ENCODE measurements around the gene PFKFB3.
"Not testable (repeated sequence)": the region's sequence is repeated elsewhere in the genome, so short reads cannot be mapped to it uniquely, and the experiment has no call there.

PFKFB3 gene

DNA sequence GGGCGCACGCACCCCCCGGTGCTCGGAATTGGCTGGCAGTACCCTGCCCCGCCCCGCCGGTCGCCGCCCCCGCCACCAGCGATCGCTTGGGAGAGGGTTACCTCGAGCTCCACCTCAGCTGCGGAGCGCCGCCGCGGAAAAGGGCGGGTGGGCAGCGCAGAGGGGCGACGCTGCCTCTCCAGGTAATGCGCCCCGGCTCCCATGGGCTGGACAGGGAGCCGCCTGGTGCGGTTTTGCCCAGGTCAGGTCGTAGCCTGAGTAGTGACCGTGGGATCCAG, 1.3 kb downstream of the PFKFB3 start:
- Histone ChIP-seq H3K27me3 (ENCODE audit: insufficient read depth, low read depth, severe bottlenecking) (peaks cover 36% of the 10 kb centered on the region), H3K27ac (no peak overlapping the region), H3K9me3 (ENCODE audit: severe bottlenecking) (no peaks in the 10 kb centered on the region), H3K36me3 (no peaks in the 10 kb centered on the region), H3K4me3 (ENCODE audit: low read depth, low read length) (no peak overlapping the region)
- TF ChIP-seq, protein P1, sequence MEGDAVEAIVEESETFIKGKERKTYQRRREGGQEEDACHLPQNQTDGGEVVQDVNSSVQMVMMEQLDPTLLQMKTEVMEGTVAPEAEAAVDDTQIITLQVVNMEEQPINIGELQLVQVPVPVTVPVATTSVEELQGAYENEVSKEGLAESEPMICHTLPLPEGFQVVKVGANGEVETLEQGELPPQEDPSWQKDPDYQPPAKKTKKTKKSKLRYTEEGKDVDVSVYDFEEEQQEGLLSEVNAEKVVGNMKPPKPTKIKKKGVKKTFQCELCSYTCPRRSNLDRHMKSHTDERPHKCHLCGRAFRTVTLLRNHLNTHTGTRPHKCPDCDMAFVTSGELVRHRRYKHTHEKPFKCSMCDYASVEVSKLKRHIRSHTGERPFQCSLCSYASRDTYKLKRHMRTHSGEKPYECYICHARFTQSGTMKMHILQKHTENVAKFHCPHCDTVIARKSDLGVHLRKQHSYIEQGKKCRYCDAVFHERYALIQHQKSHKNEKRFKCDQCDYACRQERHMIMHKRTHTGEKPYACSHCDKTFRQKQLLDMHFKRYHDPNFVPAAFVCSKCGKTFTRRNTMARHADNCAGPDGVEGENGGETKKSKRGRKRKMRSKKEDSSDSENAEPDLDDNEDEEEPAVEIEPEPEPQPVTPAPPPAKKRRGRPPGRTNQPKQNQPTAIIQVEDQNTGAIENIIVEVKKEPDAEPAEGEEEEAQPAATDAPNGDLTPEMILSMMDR (IDR thresholded peaks at IDR 0.05; ENCODE audit: low read depth, low read length): no peak
- DNase-seq: no peak

DNA sequence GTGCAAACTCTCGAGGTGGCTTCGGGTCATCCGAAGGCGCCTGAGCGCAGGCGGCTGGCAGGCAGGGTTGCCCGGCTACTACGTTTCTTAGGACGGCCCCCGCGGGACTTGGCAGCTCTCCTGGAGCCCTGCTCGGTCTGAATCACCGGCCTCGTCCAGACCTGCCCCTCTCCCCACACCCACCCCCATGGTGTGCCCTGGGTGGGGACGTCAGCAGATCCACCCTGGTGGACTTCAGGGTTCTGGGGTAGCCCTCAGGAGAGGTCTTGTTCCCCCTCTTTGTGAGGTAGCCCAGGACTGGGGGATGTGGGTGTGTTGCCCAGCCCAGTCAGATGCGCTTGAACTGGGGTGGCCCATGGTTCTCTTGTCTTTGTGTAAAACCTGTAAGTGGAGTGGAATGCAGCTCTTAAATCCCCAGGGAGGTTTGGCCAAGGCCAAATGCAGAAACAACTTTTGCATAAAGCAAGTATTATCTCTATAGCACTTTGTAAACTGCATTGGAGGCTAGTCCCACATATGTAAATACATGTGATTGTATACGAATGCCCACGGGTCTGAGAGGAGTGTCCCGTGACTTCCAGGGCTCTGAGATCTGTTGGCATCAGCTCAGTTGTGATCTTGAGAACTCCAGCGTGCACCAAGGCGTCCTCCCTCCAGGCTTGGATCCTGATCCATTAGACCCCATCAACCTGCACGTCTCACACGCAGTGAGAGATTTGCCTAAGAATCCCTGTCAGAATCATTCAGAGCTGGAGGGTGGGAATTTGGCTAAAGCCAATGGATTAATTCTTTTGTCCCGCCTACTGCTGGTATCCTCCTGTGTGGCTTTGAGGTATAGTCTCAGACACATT, 1.8 kb downstream of the PFKFB3 start:
- no peaks in the 10 kb centered on the region for H3K9me3 ChIP-seq (ENCODE audit: severe bottlenecking)
- no peak for DNase-seq
- no peaks in the 10 kb centered on the region for H3K36me3 ChIP-seq
- H3K27ac ChIP-seq: no peak overlapping the region
- TF ChIP-seq, protein P1 (IDR thresholded peaks at IDR 0.05; ENCODE audit: low read depth, low read length): no peak
- no peak overlapping the region for H3K4me3 ChIP-seq (ENCODE audit: low read depth, low read length)
- peaks cover 36% of the 10 kb centered on the region for H3K27me3 ChIP-seq (ENCODE audit: insufficient read depth, low read depth, severe bottlenecking)

DNA sequence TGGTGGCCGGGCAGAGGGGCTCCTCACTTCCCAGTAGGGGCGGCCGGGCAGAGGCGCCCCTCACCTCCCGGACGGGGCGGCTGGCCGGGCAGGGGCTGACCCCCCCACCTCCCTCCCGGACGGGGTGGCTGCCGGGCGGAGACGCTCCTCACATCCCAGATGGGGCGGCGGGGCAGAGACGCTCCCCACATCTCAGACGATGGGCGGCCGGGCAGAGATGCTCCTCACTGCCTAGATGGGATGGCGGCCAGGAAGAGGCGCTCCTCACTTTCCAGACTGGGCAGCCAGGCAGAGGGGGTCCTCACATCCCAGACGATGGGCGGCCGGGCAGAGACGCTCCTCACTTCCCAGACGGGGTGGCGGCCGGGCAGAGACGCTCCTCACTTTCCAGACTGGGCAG, 3.8 kb downstream of the PFKFB3 start:
- not testable (repeated sequence) for H3K9me3 ChIP-seq (ENCODE audit: severe bottlenecking); H3K27ac ChIP-seq; H3K4me3 ChIP-seq (ENCODE audit: low read depth, low read length); H3K36me3 ChIP-seq; DNase-seq
- peaks cover 32% of the 10 kb centered on the region for H3K27me3 ChIP-seq (ENCODE audit: insufficient read depth, low read depth, severe bottlenecking)

DNA sequence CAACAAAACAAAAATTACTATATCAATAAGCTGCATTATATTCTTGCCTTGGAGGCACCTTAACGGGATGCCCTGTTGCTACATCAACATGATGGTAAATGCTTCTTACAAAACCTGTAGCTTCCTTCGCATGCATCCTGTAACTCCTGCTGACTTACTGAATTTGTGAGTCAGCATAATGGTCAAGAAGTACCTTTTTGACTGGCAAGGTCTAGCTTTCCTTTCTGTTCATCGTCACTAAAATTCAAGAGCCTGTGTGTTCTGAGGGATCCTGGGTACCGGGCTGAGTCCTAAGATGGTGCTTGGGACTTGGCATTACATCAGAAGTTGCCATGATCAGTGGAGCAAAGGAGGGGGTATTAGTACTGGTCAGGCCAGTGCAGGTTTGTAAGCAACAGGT, 4.9 kb downstream of the PFKFB3 start:
- DNase-seq: no peak
- TF ChIP-seq, protein P1 (IDR thresholded peaks at IDR 0.05; ENCODE audit: low read depth, low read length): no peak
- Histone ChIP-seq H3K36me3 (no peaks in the 10 kb centered on the region), H3K9me3 (ENCODE audit: severe bottlenecking) (no peaks in the 10 kb centered on the region), H3K4me3 (ENCODE audit: low read depth, low read length) (no peak overlapping the region), H3K27me3 (ENCODE audit: insufficient read depth, low read depth, severe bottlenecking) (peaks cover 21% of the 10 kb centered on the region), H3K27ac (no peak overlapping the region)

DNA sequence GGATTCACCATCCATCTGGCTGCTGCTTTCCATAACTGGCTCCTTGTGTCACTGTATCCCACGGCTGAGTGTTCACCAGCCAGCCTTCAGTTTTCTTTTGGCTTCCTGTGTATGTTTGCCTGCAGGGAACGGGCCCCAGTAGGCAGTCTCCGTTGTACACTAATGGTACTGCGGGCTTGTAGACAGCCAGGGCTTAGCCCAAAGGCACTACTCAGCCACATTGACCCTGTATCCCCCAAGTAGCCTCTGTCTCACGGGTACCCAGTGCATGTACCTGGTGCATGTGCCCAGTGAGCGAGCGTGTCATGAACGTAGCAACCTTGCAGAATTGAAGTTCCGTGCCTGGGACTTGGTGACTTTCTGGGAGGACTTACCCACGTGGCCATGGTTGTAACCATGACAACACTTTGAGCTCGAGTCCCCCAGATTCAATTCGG, 6.1 kb downstream of the PFKFB3 start:
- H3K27ac ChIP-seq: no peak overlapping the region
- no peak for DNase-seq
- no peaks in the 10 kb centered on the region for H3K9me3 ChIP-seq (ENCODE audit: severe bottlenecking)
- TF ChIP-seq, protein P1 (IDR thresholded peaks at IDR 0.05; ENCODE audit: low read depth, low read length): no peak
- peaks cover 11% of the 10 kb centered on the region for H3K27me3 ChIP-seq (ENCODE audit: insufficient read depth, low read depth, severe bottlenecking)
- H3K36me3 ChIP-seq: no peaks in the 10 kb centered on the region
- no peak overlapping the region for H3K4me3 ChIP-seq (ENCODE audit: low read depth, low read length)

DNA sequence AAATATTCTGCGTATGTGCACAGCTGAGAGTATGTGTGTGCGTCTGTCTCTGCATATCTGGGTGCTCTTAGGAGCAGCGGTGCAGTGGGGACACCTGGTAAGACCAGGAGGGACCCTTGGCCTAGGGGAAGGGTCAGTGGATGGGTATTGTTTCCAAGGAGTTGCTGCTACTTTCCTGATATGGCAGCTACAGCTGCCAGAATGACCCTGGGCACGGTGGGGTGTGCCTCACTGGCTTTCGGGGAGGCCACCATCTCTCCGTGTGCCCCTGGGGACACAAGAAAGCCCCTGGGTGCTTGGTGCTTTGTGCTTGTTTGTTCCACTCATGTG, 8.6 kb downstream of the PFKFB3 start:
- Histone ChIP-seq H3K4me3 (ENCODE audit: low read depth, low read length) (no peak overlapping the region), H3K27me3 (ENCODE audit: insufficient read depth, low read depth, severe bottlenecking) (no peaks in the 10 kb centered on the region), H3K9me3 (ENCODE audit: severe bottlenecking) (no peaks in the 10 kb centered on the region), H3K27ac (no peak overlapping the region), H3K36me3 (no peaks in the 10 kb centered on the region)
- no peak for DNase-seq
- TF ChIP-seq, protein P1 (IDR thresholded peaks at IDR 0.05; ENCODE audit: low read depth, low read length): no peak
